Fibroblast of the conjunctiva (primary cell): ENCODE data around the gene MAP3K5.
"Not testable (repeated sequence)": the region's sequence is repeated elsewhere in the genome, so short reads cannot be mapped to it uniquely, and the experiment has no call there.

Experiments used
- DNase-seq: peaks from one replicate; pipeline ENCODE4 v3.0.0-alpha.2; 2010; ENCODE audit warnings: low read depth

Gene MAP3K5

DNA sequence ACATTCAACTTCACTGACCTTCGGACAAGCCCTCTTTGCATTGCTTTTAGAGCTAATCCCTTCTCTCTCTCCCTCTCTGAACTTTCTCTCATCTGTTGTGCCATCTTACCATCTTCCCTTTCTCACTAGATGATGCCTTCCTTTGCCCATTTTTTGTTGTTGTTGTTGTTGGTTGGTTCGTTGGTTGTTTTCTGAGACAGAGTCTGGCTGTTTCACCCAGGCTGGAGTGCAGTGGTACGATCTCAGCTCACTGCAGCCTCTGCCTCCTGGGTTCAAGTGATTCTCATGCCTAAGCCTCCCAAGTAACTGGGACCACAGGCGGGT lies 18.8 kb downstream of the MAP3K5 start:
- no peak for DNase-seq

DNA sequence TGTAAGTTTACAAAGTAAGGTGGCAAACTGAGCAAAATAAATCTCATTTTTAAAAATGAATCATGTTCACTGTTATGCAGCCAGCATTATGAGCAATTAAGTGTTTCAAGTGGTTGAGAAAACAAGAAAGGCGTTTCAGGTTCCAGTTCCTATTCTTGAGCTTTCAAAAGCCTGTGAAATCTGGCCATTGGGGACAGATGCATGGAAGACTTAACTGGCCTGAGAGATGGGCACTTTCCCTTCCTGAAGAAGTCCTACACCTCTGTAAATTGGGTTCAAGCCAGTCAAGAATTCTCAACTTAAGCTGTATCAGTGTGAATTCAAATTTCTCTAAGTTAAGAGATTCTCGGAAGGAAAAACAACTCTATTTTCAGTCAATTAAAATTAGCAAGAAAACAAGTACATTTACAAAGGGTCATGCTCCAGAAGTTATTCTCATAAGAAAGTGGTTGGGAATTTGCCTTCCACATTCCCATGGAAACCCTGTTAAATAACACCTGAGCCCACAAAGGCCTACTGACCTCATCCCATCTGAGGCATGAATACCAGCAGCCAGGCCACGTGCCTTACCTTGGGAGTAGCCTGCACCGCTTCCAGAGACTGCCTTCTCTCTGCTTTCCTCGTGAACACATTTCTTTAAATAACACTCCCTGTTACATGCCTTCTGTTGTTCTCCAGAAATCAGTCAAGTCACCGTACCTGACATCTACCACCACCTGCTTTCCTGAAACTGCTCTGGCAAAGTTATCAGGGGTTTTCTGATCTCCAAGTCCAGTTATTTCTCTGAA lies 19.4 kb downstream of the MAP3K5 start:
- DNase-seq: no peak

DNA sequence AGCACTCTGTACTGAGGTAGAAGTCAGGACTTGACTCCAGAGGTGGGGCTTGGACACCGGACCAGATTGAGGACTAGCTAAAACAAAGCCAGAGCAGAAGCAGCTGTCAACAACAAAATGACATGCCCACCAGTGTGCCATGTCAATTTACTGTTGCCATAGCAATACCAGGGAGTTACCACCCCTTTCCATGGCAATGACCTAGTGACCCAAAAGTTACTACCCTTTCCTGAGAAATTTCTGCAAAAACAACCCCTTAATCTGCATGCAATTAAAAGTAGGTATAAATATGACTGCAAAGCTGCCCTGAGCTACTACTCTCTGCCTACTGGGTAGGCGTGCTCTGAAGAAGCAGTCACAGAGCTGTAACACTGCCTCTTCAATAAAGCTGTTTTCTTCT lies 21.0 kb downstream of the MAP3K5 start:
- DNase-seq: no peak

DNA sequence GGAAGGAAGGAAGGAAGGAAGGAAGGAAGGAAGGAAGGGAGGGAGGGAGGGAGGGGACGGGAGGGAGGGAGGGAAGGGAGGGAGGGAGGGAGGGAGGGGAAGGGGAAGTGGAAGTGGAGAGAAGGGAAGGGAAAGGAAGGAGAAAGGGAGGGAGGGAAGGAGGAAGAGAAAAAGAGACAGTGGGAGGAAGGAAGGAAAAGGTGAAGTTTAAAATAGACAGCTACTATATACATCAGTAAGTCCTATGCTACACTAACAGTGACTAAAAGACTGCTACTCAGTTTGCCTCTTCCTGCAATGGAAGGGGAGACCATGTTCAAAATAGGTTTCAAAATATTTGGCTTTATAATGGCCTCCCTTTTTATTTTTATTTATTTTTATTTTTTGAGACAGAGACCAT lies 22.5 kb downstream of the MAP3K5 start:
- no peak for DNase-seq

- no peak for DNase-seq
Observed at GRCh38 chr6:136769124-136769523, 23.2 kb downstream of the MAP3K5 start.

DNA sequence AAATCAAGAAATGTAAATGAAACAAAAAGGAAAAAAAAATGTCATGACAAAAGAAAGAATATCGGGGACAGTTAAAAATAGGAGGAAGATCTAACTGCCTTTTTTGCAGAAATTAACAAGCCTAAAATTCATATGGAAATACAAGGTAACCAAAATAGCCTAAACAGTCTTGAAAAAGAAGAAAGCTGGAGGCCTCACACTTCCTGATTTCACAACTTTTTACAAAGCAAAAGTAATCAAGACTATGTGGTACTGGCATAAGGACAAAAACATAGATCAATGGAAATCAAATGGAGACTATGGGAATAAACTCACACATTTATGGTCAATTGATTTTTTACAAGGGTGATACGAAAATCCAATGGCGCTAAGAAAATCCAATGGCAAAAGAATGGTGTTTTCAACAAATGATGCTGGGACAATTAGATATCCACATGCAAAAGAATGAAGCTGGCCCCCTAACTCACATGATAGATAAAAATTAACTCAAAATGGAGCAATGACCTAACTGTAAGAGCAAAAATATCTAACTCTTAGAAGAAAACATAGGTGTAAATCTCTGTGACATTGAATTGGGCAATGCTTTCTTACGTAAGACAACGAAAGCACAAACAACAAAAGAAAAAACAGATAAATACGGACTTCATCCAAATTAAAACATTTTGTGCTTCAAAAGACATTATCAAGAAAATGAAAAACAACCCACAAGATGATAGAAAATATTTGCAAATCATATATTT lies 24.5 kb downstream of the MAP3K5 start:
- DNase-seq: no peak

GRCh38 chr6:136767103-136767502 lies 25.2 kb downstream of the MAP3K5 start:
- DNase-seq: no peak

DNA sequence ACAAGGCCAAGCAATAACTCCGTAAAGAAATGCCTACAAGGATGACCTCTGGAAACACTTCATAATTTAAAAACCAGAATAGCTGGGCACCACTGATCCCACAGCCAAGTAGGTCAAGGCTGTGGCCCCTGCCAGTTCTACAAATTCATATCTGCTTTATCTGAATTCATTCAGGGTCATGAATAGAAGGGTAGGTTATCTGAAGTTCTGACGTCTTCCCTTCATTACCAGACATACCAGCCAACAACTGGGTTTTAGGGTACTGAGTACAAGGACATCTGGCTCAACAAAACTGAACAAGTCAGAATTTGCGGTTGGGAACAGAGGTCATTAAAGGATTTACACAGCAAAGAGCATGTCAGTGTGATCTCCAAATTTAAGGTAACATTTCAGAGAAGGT lies 26.0 kb downstream of the MAP3K5 start:
- DNase-seq: no peak

DNA sequence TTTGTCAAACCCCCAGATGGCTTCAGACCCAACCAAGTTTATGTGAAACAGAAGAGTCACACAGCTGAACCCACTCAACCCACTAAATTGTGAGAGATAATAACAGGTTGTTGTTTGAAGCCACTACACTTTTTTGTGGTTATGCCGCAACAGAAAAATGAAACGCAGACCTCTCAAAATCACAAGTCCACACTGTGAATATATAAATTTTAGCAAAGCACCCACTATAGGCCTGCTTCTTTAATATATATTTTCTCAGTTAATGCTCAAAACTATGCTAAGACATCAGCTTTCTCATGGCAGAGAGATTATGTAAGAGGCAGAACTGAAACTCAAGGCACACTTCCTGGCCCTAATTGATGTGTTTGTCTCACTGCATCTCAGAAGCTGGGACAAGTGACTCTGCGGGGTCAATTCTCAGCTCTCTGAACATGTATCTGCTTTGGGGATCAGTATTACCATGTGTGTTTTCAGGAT lies 27.7 kb downstream of the MAP3K5 start:
- no peak for DNase-seq

- DNase-seq: no peak
Observed at GRCh38 chr6:136763716-136764516, 28.4 kb downstream of the MAP3K5 start.

GRCh38 chr6:136763255-136763654 lies 29.0 kb downstream of the MAP3K5 start:
- DNase-seq: no peak

DNA sequence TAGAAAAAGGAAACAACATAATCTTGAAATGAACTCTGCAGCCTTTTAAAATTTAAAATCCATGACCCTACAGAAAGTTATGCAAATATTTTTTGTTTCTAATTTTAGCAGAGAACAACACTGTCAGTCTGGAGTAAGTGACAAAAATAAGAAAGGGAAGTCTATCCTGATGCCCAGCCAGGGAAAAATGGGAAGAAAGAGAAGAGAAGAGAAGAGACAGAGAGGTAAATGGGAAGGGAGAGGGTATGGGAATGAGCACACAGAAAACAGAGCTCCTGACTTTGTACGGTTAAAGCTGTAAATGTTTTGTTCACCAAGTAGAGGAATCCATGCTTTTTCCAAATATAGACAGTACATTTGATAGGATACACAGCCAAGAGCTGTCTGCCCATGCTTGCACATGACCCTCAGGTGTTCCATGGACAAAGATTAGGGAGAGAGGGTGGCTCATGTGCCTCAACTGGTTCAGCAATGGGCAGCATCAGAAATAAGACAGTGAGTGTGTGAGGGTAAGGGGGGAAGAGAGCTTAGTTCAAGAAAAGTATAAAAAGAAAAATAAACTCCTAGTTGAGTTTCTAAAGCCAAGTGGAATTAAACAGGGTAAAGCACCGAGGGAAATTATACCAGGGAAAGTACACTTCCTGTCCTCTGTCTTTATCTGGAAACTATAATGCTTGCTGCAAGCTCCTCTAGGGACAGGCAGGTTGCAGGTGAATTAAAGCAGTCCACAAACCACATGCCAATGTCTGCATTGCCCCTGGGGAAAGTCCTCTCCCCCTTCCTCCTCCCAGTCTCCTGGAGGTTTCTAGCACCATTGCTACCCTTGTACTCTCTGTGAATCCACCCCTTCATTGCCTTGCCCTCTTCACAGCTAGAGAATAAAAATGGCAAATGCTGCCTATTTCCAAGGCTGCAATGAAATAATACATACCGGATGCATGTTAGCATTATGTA lies 30.0 kb downstream of the MAP3K5 start:
- no peak for DNase-seq

GRCh38 chr6:136761227-136761922 lies 30.9 kb downstream of the MAP3K5 start:
- DNase-seq: no peak

GRCh38 chr6:136760781-136761180 lies 31.5 kb downstream of the MAP3K5 start:
- DNase-seq: not testable (repeated sequence)

- DNase-seq: no peak
Observed at GRCh38 chr6:136757150-136757549, 35.1 kb downstream of the MAP3K5 start.

DNA sequence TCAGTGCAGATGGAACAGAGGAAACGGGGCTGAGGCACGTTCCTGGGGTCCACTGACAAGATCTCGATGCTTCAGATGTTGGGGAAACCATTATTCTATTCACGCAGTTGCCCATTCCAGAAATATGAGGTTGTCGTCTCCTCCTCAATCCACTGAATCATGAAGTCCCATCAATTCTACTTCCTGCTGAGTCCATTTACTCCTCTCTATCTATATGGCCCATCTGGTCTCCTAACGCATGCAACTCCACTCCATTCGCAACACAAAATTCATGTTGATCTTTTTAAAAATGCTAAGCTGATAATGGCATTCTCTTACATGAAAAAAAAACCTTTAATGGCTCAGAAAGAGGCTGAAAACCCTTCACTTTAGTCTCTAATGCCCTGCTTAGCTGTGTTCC lies 37.5 kb downstream of the MAP3K5 start:
- DNase-seq: no peak

DNA sequence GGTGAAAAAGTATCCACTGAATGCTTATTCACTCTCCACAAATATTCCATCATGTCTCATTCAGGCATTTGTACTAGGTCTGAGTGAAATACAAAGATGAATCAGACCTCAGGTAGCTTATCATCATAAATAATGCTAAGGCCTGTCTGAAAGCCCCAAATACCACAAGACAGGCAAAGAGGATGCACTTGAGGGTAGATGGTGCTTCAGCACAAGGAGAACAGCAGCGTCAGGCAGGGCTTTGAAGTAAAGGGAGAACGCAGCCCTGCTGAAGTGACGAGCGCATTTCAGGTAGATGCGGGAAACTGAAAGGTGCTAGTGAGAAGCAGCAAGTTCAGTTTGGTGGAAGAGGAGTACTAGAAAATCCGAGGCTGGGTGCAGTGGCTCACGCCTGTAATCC lies 38.7 kb downstream of the MAP3K5 start:
- no peak for DNase-seq

DNA sequence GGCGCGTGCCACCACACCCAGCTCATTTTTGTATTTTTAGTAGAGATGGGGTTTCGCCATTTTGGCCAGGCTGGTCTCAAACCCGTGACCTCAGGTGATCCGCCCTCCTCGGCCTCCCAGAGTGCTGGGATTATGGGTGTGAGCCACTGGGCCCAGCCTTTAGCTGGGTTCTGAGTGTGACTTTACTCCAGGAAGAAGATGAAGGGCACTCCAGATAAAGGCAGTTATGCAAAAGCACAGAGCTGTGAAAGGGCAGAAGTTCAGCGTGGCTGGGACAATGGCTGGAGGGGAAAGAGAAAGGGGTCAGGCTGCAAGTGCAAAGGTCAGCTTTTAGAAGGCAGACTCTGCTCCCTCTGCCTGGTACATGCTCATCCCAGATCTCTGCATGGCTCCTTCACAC lies 39.7 kb downstream of the MAP3K5 start:
- no peak for DNase-seq

- DNase-seq: no peak
Observed at GRCh38 chr6:136751991-136752390, 40.3 kb downstream of the MAP3K5 start.

DNA sequence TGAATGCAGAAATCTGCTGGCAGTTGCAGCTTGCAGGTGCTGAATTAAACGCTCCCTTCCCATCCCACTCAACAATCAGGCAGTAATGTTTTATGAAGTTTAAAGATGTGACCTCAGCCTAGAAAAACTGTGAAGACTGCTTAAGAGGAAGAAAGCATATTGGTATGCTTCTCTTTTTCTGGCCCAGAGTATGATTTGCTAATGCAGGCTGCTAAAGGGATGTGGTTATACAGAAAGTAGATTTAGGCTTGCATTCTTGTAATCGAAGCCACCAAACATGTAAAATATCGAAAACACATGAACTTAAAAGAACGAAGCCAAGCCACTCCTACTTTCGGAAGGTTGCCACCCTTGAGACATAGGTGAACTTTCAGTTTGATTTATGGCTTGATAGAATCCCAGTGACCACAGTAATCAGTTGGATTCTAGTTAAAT lies 40.7 kb downstream of the MAP3K5 start:
- DNase-seq: no peak
